ENCODE measurements around the gene IPO7. TPM values are rescaled to one million over a fixed set of nuclear protein-coding genes. Genes with fewer than 3 reads are reported as not detected.

Gene IPO7
- total RNA-seq, 1 donor from 2014 or later, result 67.9 TPM

DNA sequence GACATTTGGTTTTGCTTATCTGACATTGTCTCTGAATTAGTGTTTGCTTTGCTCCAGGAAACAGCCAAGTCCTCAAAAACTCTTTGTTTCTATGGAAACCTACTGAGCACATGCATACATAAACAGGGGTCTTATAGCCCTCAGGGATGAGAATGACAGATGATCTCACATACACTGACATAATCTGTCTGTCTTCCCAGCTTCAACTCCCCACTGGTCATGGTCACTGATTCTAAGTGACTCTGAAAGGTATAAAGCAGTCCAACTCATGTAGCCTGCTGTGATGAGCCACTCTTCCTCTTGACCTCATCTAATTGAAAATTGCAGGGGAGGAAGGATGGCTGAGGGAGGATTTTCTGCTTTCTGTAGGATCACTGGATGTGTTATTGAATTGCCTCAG is 89.0 kb downstream of the IPO7 start:
- no peak for DNase-seq (ENCODE audit: low spot score)
- intact Hi-C loops (cut with DNase I), result loop anchor here (10.0 kb wide), 1 partner anchor 999 kb away; no protein-coding TSS in a partner anchor
- no peak for ATAC-seq

DNA sequence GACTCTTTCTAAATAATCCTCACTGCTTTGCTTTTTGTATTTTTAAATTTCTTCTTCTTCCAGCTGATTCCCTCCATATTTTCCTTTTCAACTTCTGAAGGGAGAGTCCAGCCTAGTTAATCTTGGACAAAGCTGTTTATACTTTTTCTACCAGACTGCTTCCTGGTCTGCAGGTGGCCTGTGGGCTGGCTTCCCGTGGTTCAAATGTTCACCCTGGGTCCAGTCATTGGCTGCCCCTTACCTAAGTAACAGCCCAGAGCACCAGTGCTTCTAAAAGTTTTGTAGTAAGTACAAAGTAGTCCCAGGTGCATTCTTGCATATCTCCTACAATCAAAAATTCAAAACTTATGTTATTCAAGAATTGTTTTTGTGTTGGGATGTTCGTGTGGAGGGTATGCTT is 95.4 kb downstream of the IPO7 start:
- ATAC-seq (no peak), DNase-seq (ENCODE audit: low spot score) (no peak)
- intact Hi-C loops (cut with DNase I), result loop anchor here (10.0 kb wide), 1 partner anchor 1005 kb away; no protein-coding TSS in a partner anchor

DNA sequence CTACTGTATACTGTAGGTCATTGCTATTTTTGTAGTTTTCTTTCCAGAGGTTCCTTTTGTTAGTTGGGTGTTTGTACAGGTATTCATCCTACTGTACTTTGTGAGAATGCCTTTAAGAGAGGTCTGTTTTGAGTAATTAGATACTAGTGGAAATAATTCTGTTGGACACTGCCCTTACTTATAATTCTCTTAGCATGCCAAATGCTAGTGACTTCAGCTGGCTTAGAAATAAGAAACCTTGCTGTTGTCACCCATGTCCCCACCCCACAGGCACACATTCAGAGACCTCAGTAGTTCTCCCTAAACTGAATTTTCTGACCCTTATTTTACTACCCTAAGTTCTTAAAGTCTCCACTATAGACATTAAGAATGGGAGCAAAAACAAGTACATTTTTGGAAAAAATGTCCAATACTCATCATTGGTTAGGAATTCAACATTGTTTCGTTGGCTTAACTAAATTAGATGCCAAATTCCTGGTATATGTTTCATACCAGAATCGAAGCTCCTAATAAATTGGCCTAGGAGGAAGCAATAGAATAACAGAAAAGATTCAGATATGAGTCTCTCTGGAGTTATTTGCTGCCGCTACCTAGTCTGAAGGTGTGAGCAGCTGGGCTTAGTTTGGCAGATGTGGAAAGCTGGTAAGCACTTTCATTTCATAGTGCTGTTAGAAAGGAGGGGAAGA is 104.8 kb downstream of the IPO7 start:
- intact Hi-C loops (cut with DNase I), result no loop called here
- DNase-seq (ENCODE audit: low spot score), result no peak
- no peak for ATAC-seq

DNA sequence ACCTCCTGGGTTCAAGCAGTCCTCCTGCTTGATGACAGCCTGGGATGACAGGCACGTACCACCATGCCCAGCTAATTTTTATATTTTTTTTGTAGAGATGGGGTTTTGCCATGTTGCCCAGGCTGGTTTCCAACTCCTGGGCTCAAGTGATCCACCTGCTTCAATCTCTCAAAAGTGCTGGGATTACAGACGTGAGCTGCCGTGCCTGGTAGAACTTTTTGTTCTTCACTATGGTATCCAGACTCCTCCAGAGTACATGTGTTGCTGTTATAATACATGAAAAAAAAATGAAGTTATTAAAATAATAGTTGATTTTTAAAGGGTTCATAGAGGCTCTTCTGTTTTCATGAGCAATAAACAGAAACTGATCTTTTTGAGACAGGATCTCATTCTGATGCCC is 105.9 kb downstream of the IPO7 start:
- DNase-seq (ENCODE audit: low spot score) (no peak), ATAC-seq (no peak)
- intact Hi-C loops (cut with DNase I), result no loop called here

DNA sequence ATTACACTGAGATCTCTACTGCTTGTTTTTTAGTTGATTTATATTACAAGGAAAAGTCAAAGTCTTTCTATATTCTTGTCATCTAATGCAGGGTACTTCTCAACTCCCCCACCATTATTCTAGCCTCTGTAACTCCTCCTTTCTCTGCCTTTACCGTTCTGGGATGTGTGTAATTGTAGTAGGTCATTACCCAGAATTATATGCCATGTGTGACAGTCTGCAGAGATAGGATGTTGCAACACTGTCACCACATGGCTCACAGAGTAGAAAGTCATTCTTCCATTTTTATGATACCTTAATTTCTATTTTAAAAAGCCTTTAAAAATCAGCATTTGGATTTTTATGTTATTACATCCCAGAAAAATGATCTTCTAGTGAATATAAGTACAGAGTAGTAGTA is 109.0 kb downstream of the IPO7 start:
- no peak for ATAC-seq
- intact Hi-C loops (cut with DNase I), result no loop called here
- no peak for DNase-seq (ENCODE audit: low spot score)

DNA sequence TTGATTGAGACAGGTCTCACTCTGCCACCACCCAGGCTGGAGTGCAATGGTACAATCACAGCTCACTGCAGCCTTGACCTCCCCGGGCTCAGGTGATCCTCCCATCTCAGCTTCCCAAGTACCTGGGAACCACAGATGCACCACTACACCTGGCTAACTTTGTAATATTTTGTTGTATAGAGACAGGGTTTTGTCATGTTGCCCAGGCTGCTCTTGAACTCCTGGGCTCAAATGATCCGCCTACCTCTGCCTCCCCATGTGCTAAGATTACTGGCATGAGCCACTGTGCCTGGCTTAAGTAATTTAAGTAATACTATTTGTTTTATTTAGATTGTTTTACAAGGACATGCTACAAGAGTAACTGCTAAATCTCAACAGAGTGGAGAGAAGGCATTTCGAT is 109.9 kb downstream of the IPO7 start:
- intact Hi-C loops (cut with DNase I), result no loop called here
- DNase-seq (ENCODE audit: low spot score), result no peak
- ATAC-seq, result no peak

DNA sequence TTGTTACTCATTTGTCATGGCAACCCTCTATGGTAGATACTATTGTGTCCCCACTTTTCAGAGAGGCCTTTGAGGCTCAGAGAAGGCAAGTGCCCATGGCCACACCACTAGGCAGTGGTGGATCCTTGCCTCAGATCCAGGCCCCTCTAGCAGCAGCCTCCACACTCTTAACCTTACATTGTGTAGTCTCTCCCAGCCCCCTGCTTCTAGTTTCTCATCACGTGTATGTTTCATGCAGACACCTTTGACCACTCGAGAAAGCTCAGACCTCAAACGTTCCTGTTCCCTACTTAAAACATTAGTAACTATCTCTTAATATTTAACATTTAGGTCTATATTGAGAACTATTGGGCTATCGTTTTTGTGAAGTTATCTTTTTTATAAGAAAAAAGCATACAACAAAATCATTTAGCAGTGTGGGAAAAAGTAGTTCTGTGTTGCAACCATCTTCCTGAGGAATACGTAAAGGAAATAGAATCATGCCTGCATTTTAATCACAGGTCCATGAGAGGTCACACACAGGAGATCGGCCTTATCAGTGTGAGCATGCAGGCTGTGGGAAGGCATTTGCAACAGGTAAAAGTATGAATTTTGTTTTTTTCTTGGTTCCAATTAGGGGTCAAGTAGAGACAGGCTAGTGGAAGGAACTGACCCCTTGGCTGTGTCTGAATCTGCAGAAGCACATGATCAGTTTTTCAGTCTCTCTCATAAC is 111.5 kb downstream of the IPO7 start:
- intact Hi-C loops (cut with DNase I), result no loop called here
- ATAC-seq (no peak), DNase-seq (ENCODE audit: low spot score) (no peak)

Other genes with a start within 250 kb of the IPO7 start
- 147 TPM for gene DENND5A, start 119.3 kb upstream of the IPO7 start, total RNA-seq
- gene TMEM41B, start 70.1 kb upstream of the IPO7 start, total RNA-seq, result 41.1 TPM
- 42.8 TPM for gene ZNF143, start 76.4 kb downstream of the IPO7 start, total RNA-seq
- 13.8 TPM for gene WEE1, start 189.0 kb downstream of the IPO7 start, total RNA-seq

Data from sciatic nerve (tissue), 2 donors.